ENCODE results near the gene TMEM220. TPM values are rescaled to one million over a fixed set of nuclear protein-coding genes. Genes with fewer than 3 reads are reported as not detected.

The TMEM220 gene
- total and polyA plus RNA-seq, 2 of the 4 experiments (the other 2 are of a cell fraction), result 1.1 to 1.9 TPM

DNA sequence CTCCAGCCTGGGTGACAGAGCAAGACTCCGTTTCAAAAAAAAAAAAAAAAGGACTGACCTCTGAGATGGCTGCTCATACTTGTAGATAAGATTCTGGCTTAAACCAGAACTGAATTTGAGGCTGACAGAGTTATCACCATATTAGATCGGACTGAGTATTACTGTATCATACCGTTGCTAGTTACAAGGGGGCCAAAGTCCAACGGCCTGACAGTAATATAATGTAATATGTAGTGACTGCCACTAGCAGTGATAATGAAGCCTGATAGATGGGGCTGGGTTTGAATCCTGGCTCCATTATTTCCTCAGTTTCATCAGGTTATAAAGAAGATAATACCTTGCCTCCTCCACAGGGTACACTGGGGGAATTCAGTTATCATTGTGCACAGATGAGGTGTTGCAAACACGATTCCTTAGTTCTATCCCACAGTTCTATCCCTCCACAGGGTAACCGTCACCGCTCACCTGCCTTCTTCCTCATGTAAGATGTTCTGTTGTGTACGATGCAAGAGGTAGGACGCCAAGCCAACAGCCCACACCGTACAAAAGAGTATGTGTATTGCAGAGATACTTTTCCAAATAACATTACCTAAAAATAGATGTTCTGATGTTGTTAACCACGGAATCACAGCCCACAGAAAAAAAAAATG is 5.2 kb downstream of the TMEM220 start:
- H3K9me3 ChIP-seq (ENCODE audit: control insufficient read depth, insufficient read depth, low read length), result no peaks in the 10 kb centered on the region
- H3K14ac ChIP-seq (replicated peaks; ENCODE audit: low read depth, low read length), result no peak overlapping the region
- no peak overlapping the region for H2BK120ac ChIP-seq (ENCODE audit: low read depth, low read length)
- DNase-seq (no peak), ATAC-seq (ENCODE audit: low read depth) (no peak)
- no peaks in the 10 kb centered on the region for H3K4me1 ChIP-seq (ENCODE audit: control insufficient read depth, insufficient read depth, low read length)
- ChIA-PET POLR2A (ENCODE audit: unreplicated experiment) (no interaction called here), CTCF (no interaction called here)
- H3K27me3 ChIP-seq (ENCODE audit: control insufficient read depth, insufficient read depth, low read length), result no peaks in the 10 kb centered on the region
- peaks cover 5% of the 10 kb centered on the region for H3K36me3 ChIP-seq (ENCODE audit: control insufficient read depth, insufficient read depth, low read length)
- no peak overlapping the region for H4K91ac ChIP-seq (ENCODE audit: insufficient read depth, low read depth, low read length)
- no peak overlapping the region for H2BK15ac ChIP-seq (ENCODE audit: low read depth, low read length)
- no peak overlapping the region for H2BK5ac ChIP-seq (ENCODE audit: low read depth, low read length, poor library complexity, severe bottlenecking)
- no peak for TF ChIP-seq SMC3 (IDR thresholded peaks at IDR 0.05; ENCODE audit: low read depth, low read length)
- H2BK20ac ChIP-seq (ENCODE audit: low read depth, low read length), result no peak overlapping the region
- no peak overlapping the region for H3K56ac ChIP-seq (ENCODE audit: extremely low read depth, insufficient read depth, low read length)
- 94% methylated on average over 2 of the region's 11 CpGs; no CpG with 5 or more reads in 1 of the 2 experiments for WGBS, 2 experiments (ENCODE audit: extremely low coverage in 2 of 2, insufficient read length in 1 of 2)
- H3K9ac ChIP-seq (ENCODE audit: low read depth, low read length), result no peak overlapping the region
- H4K8ac ChIP-seq (ENCODE audit: low read depth in 2 of 2, low read length in 2 of 2), result no peak overlapping the region
- H2AK9ac ChIP-seq (replicated peaks; ENCODE audit: low read depth, low read length, poor library complexity), result no peak overlapping the region
- H3K27ac ChIP-seq (ENCODE audit: insufficient read depth, low read length), result no peak overlapping the region
- no peak overlapping the region for H2AFZ ChIP-seq (replicated peaks; ENCODE audit: low read length, poor library complexity)
- no peak overlapping the region for H3K4ac ChIP-seq (ENCODE audit: low read depth, low read length)
- H4K5ac ChIP-seq (ENCODE audit: low read depth, low read length), result no peak overlapping the region
- in situ Hi-C loops (cut with MboI; ENCODE audit: low sequenced_read_pairs), result loop anchor here (10.0 kb wide), 1 partner anchor 60 kb away; no protein-coding TSS in a partner anchor
- H3K4me2 ChIP-seq (ENCODE audit: low read depth, low read length), result no peak overlapping the region
- BruUV-seq (replicated peaks), result no TSS peak
- no peaks in the 10 kb centered on the region for H4K20me1 ChIP-seq (ENCODE audit: insufficient read depth, low read length)
- no peak overlapping the region for H3K4me3 ChIP-seq (ENCODE audit: insufficient read depth, low read depth, low read length)
- 0 out of 2 replicates have a peak, but pooled peaks cover 3% of the 10 kb centered on the region for H3K9me1 ChIP-seq (ENCODE audit: insufficient read depth, low read length)
- intact Hi-C loops (cut with micrococcal nuclease), result loop anchor here (10.0 kb wide), 1 partner anchor 1270 kb away; the partner anchor contains the start of gene ZNF18
- H2AK5ac ChIP-seq (ENCODE audit: low read depth, low read length), result no peak overlapping the region
- H3K23ac ChIP-seq (ENCODE audit: low read depth, low read length), result no peak overlapping the region
- no peaks in the 10 kb centered on the region for H3K79me1 ChIP-seq (ENCODE audit: low read depth in 1 of 2, low read length in 2 of 2)
- no peak overlapping the region for H3K18ac ChIP-seq (ENCODE audit: low read depth, low read length)
- dilution Hi-C loops (cut with HindIII; ENCODE audit: low sequenced_read_pairs, unreplicated experiment), result no loop called here

Measured in IMR-90 (cell line).